K562 (cell line): ENCODE measurements around the gene RASGRP4. TPM values are rescaled to one million over a fixed set of nuclear protein-coding genes. Genes with fewer than 3 reads are reported as not detected.
A peak's percentile ranks its signal among the peaks of the same experiment; 100 is the strongest.

ENCODE experiments used
- ATAC-seq: fragments of 200-7000 bp; cut with Tn5 transposase; 3 replicates; pipeline ENCODE4 v1.9.1; 2020; ENCODE audit warnings: moderate library complexity
- BruUV-seq: library from RNA; stranded (reverse); fragments of 400-500 nt; replicated peaks from 2 replicates; lab custom pipeline; 2021; lab: Mats Ljungman, UMichigan
- CTCF ChIA-PET: fragments of 300-600 bp; formaldehyde crosslinking; extraction: SDS; loops from one replicate; lab custom pipeline; 2021; ENCODE audit warnings: low intra/inter-chr PET ratio; lab: Yijun Ruan, JAX
- POLR2A ChIA-PET: fragments of 300-600, 350-650 bp; sonication (Branson Sonifier 250); formaldehyde crosslinking; extraction: SDS; loops from one replicate; lab custom pipeline; 2021; ENCODE audit warnings: antibody characterized with exemption, inconsistent platforms; lab: Yijun Ruan, JAX
- DNase-seq, 4 experiments: peaks; one replicate each; pipeline versions ENCODE4 v3.0.0 to v3.0.0-alpha.2; 2011 to 2018; ENCODE audit warnings: low spot score in 3 of 4, mixed read lengths in 3 of 4; ENCODE audit errors: extremely low read depth in 1 of 4
- FAIRE-seq: peaks from 2 replicates; lab custom pipeline; 2011; peaks lifted over from hg19 to GRCh38; lab: Jason Lieb, UNC
- H2AFZ ChIP-seq: 2 replicates; pipeline ENCODE4 v1.6.0; 2011; ENCODE audit warnings: low read depth, low read length, control low read depth, inconsistent platforms
- H3K27ac ChIP-seq: fragments of 200-600 bp; 3 replicates; pipeline ENCODE4 v1.8.0; 2011; ENCODE audit warnings: low read depth, mild to moderate bottlenecking, control low read depth, inconsistent platforms, low read length, moderate library complexity, mixed read lengths; ENCODE audit errors: extremely low read depth
- H3K27me3 ChIP-seq, 2 experiments: fragments of 300-600 bp in 1 of 2; 2 replicates in 1 of 2; 3 replicates in 1 of 2; pipeline versions ENCODE4 v1.6.0 to v1.8.0; 2011; ENCODE audit warnings: inconsistent platforms in 2 of 2, low read length in 2 of 2, mild to moderate bottlenecking in 1 of 2, mixed read lengths in 1 of 2, moderate library complexity in 1 of 2; ENCODE audit not compliant: control insufficient read depth in 2 of 2, insufficient read depth in 2 of 2
- H3K36me3 ChIP-seq: fragments of 300-600 bp; 3 replicates; pipeline ENCODE4 v1.8.0; 2011; ENCODE audit warnings: mild to moderate bottlenecking, low read length, inconsistent platforms; ENCODE audit not compliant: control insufficient read depth, insufficient read depth
- H3K4me1 ChIP-seq, 2 experiments: fragments of 200-600 bp in 1 of 2; replicated peaks in 1 of 2; 2 replicates in 1 of 2; 3 replicates in 1 of 2; pipeline versions ENCODE4 v1.5.1 to v1.8.0; 2011; ENCODE audit warnings: inconsistent platforms in 2 of 2, low read length in 2 of 2, mild to moderate bottlenecking in 1 of 2, mixed read lengths in 1 of 2, moderate library complexity in 1 of 2; ENCODE audit not compliant: control insufficient read depth in 2 of 2, insufficient read depth in 2 of 2
- H3K4me2 ChIP-seq: 2 replicates; pipeline ENCODE4 v1.6.1; 2011; ENCODE audit warnings: low read length, control low read depth, inconsistent platforms, mixed read lengths; ENCODE audit not compliant: insufficient read depth
- H3K4me3 ChIP-seq: fragments of 200-600 bp; sonication (generic), shearing (Covaris generic); 2 replicates; pipeline ENCODE4 v1.5.1; 2016; ENCODE audit warnings: control low read depth, inconsistent platforms
- H3K79me2 ChIP-seq: fragments of 200-600 bp; 3 replicates; pipeline ENCODE4 v1.8.0; 2011; ENCODE audit warnings: low read length, inconsistent platforms; ENCODE audit not compliant: control insufficient read depth, insufficient read depth
- H3K9ac ChIP-seq, 2 experiments: 2 replicates each; pipeline versions ENCODE4 v1.6.0 to v1.6.1; 2011; ENCODE audit warnings: low read depth in 2 of 2, low read length in 2 of 2, control low read depth in 1 of 2, inconsistent platforms in 1 of 2, mild to moderate bottlenecking in 1 of 2, mixed read lengths in 1 of 2; ENCODE audit not compliant: insufficient read depth in 1 of 2
- H3K9me1 ChIP-seq: one replicate; pipeline ENCODE4 v1.6.0; 2011; ENCODE audit warnings: inconsistent platforms, mild to moderate bottlenecking, low read length, moderate library complexity; ENCODE audit not compliant: control insufficient read depth, insufficient read depth
- H3K9me3 ChIP-seq: replicated peaks from 2 replicates; pipeline ENCODE4 v1.5.1; 2011; ENCODE audit warnings: low read depth, low read length, inconsistent platforms; ENCODE audit not compliant: control insufficient read depth, insufficient read depth
- H4K20me1 ChIP-seq: replicated peaks from 2 replicates; pipeline ENCODE4 v1.6.1; 2011; ENCODE audit warnings: low read length, inconsistent platforms, mixed read lengths; ENCODE audit not compliant: control insufficient read depth, insufficient read depth
- CTBP1 ChIP-seq: fragments of 450-650 bp; IDR thresholded peaks from 2 replicates; pipeline ENCODE4 v1.6.1; 2016; ENCODE audit warnings: borderline replicate concordance
- ETS1 ChIP-seq: conservative IDR thresholded peaks from 2 replicates; pipeline ENCODE4 v1.6.1; 2011; ENCODE audit warnings: low read depth, mild to moderate bottlenecking, low read length; ENCODE audit not compliant: control insufficient read depth
- FUS ChIP-seq: fragments of 200-400 bp; formaldehyde crosslinking; optimal IDR thresholded peaks from 2 replicates; pipeline ENCODE3; 2017; ENCODE audit warnings: low read depth, low read length
- HDAC6 ChIP-seq: IDR thresholded peaks from 2 replicates; pipeline ENCODE4 v1.6.1; 2012; ENCODE audit warnings: low read depth, mild to moderate bottlenecking, control low read depth, inconsistent platforms, low read length, moderate library complexity
- HIVEP1 ChIP-seq: fragments of 250-450 bp; sonication (Bioruptor Pico); IDR thresholded peaks from 2 replicates; pipeline ENCODE4 v1.4.0; 2020; ENCODE audit warnings: mild to moderate bottlenecking
- HLTF ChIP-seq: fragments of 450-650 bp; IDR thresholded peaks from 2 replicates; pipeline ENCODE4 v1.6.1; 2016
- JUND ChIP-seq, 2 experiments: IDR thresholded peaks; 2 replicates in 1 of 2; 3 replicates in 1 of 2; pipeline ENCODE4 v1.6.1; 2011; ENCODE audit warnings: borderline replicate concordance in 2 of 2, low read depth in 2 of 2, low read length in 2 of 2, improper control_type of control experiment in 1 of 2, missing biosample characterization in 1 of 2, missing genetic modification characterization in 1 of 2, missing genetic modification reagents in 1 of 2
- MAFF ChIP-seq: IDR thresholded peaks from 2 replicates; pipeline ENCODE4 v1.6.1; 2012; ENCODE audit warnings: low read length, improper control_type of control experiment
- MAFG ChIP-seq: fragments of 450-650 bp; conservative IDR thresholded peaks from 2 replicates; pipeline ENCODE4 v1.6.1; 2016; ENCODE audit warnings: missing genetic modification characterization, missing compliant biosample characterization
- MAZ ChIP-seq, 2 experiments: fragments of 450-650 bp in 1 of 2; sonication (generic) in 1 of 2; formaldehyde crosslinking; IDR thresholded peaks in 1 of 2; conservative IDR thresholded peaks in 1 of 2; 2 replicates each; pipeline versions ENCODE4 v1.4.0 to v1.5.0; 2020; ENCODE audit warnings: mild to moderate bottlenecking in 1 of 2, missing genetic modification reagents in 1 of 2
- MTA3 ChIP-seq: fragments of 450-650 bp; formaldehyde crosslinking; IDR thresholded peaks from 2 replicates; pipeline ENCODE4 v1.6.1; 2017; ENCODE audit warnings: mild to moderate bottlenecking, borderline replicate concordance
- NFATC3 ChIP-seq: fragments of 450-650 bp; IDR thresholded peaks from 2 replicates; pipeline ENCODE4 v1.6.1; 2017; ENCODE audit warnings: mild to moderate bottlenecking
- NFE2 ChIP-seq: IDR thresholded peaks from 2 replicates; pipeline ENCODE4 v1.6.1; 2014; ENCODE audit warnings: antibody characterized with exemption, low read depth
- NFYB ChIP-seq: IDR thresholded peaks from 2 replicates; pipeline ENCODE4 v1.6.1; 2011; ENCODE audit warnings: mild to moderate bottlenecking, moderate library complexity; ENCODE audit not compliant: insufficient read length; ENCODE audit errors: extremely low read depth
- NR3C1 ChIP-seq: sonication (generic); formaldehyde crosslinking; IDR thresholded peaks from 2 replicates; pipeline ENCODE4 v1.8.1; 2022; ENCODE audit warnings: missing genetic modification reagents
- PTTG1 ChIP-seq: fragments of 450-650 bp; IDR thresholded peaks from 2 replicates; pipeline ENCODE4 v1.6.1; 2016; ENCODE audit warnings: low read depth, mild to moderate bottlenecking, missing genetic modification characterization, missing compliant biosample characterization
- RBFOX2 ChIP-seq: fragments of 200-400 bp; formaldehyde crosslinking; IDR thresholded peaks from 2 replicates; pipeline ENCODE4 v1.6.1; 2017; ENCODE audit warnings: low read depth, mild to moderate bottlenecking, low read length, moderate library complexity
- TCFL5 ChIP-seq: fragments of 250-450 bp; sonication (Bioruptor Pico); conservative IDR thresholded peaks from 2 replicates; pipeline ENCODE4 v1.6.1; 2021; ENCODE audit warnings: mild to moderate bottlenecking, moderate library complexity, matching md5 sums
- WGBS: fragments of 100-300 bp; shearing (Covaris generic); methylation state at CpG from one replicate; pipeline ENCODE4 v1.1.6; 2016; ENCODE audit warnings: low coverage, mixed read lengths; ENCODE audit not compliant: insufficient coverage; ENCODE audit errors: missing lambda C conversion rate; 5-methylcytosine and 5-hydroxymethylcytosine counted together
- in situ Hi-C: fragments of 300-500 bp; cut with MboI; formaldehyde crosslinking; loops from 4 replicates; pipeline ENCODE4 v1.15.0; 2018; ENCODE audit warnings: inconsistent platforms, mixed read lengths
- intact Hi-C: fragments of 100-400 bp; cut with micrococcal nuclease; formaldehyde crosslinking; loops from 2 replicates; pipeline ENCODE4 v1.14.2; 2022
- polyA plus RNA-seq, 8 experiments: library from polyadenylated mRNA; depleted of rRNA in 4 of 8; stranded (reverse) in 5 of 8; unstranded in 3 of 8; fragments of >200 nt; fragmentation: Nextera tagmentation in 2 of 8; fragmentation: Illumina TruSeq in 1 of 8; extraction: Ambion mirVana in 2 of 8; extraction: Trizol in 1 of 8; gene quantifications; 2 replicates each; pipeline versions ENCODE4 v1.2.1 to v1.2.3, GENCODE V29; 2011 to 2014; ENCODE audit warnings: inconsistent platforms in 1 of 8, missing spikeins in 1 of 8
- total RNA-seq, 7 experiments: library from RNA; depleted of rRNA in 6 of 7; stranded (reverse); fragments of >200 nt in 6 of 7; fragmentation: Illumina TruSeq in 2 of 7; extraction: Trizol in 2 of 7; gene quantifications; 2 replicates each; pipeline versions ENCODE4 v1.2.1 to v1.2.3, GENCODE V29; 2011 to 2021; ENCODE audit warnings: low replicate concordance in 1 of 7
- TF ChIP-seq, protein P1 (sequence below): fragments of 450-650 bp; conservative IDR thresholded peaks from 2 replicates; pipeline ENCODE4 v1.6.1; 2016; ENCODE audit warnings: missing genetic modification characterization, low read depth, mild to moderate bottlenecking, missing compliant biosample characterization, moderate library complexity
- TF ChIP-seq, protein P2 (sequence below): fragments of 250-450 bp; sonication (Bioruptor Pico); IDR thresholded peaks from 2 replicates; pipeline ENCODE4 v1.8.0; 2022; ENCODE audit warnings: inconsistent platforms

Gene RASGRP4
- total and polyA plus RNA-seq, 9 of the 15 experiments (the other 6 are each of a cell fraction or from before 2014, with no cell fraction given): 0.39 to 4.6 (median 3.8) TPM

- FAIRE-seq: no peak
- Histone ChIP-seq H2AFZ (peak overlapping the region; percentile 73), H3K79me2 (0 out of 3 replicates have a peak, but pooled peaks cover 6% of the 10 kb centered on the region), H3K9me1 (no peaks in the 10 kb centered on the region), H3K36me3 (no peaks in the 10 kb centered on the region), H3K27ac (peak overlapping the region; percentile 61), H4K20me1 (no peaks in the 10 kb centered on the region), H3K27me3 (no peaks in the 10 kb centered on the region), H3K4me2 (peak overlapping the region; percentile 71), H3K9me3 (no peaks in the 10 kb centered on the region), H3K4me3 (peak overlapping the region; percentile 31), H3K4me1 (peaks cover 21 to 24% of the 10 kb centered on the region in 2 experiments), H3K9ac (peak overlapping the region; percentile 49 to 87)
- CTCF ChIA-PET: no interaction called here
- DNase-seq: peak; percentile 69 to 81 (median 72)
- WGBS: 4% methylated on average over 9 of the region's 13 CpGs
- POLR2A ChIA-PET: interaction anchor here (0.5 to 1.3 kb wide), 4 partner anchors 19 to 1413 kb away, joined by 3 to 7 read pairs (median 6); partner anchors contain the start of gene GGN
- no TSS peak for BruUV-seq
- intact Hi-C loops (no loop called here), in situ Hi-C loops (no loop called here)
- ATAC-seq: peak; percentile 73
- no peak for TF ChIP-seq NFATC3
- no peak for TF ChIP-seq HIVEP1
- TF ChIP-seq ETS1: peak; percentile 42; the same call in 1 of the 2 replicates
- TF ChIP-seq PTTG1 (tag): no peak
- no peak for TF ChIP-seq TCFL5 (CRISPR knock-in tag)
- TF ChIP-seq NFE2: peak; percentile 57
- TF ChIP-seq MTA3: 0 out of 2 replicates have a peak, but pooled peaks have one; percentile 43
- no peak for TF ChIP-seq NR3C1 (CRISPR knock-in tag)
- peak; percentile 29; the same call in 1 of the 2 replicates for TF ChIP-seq CTBP1
- TF ChIP-seq RBFOX2: peak; percentile 57
- TF ChIP-seq JUND (IDR thresholded peaks at IDR 0.05; ENCODE audit: borderline replicate concordance, low read depth, low read length): no peak
- TF ChIP-seq JUND (tag; IDR thresholded peaks at IDR 0.05; ENCODE audit: borderline replicate concordance, low read depth, low read length): no peak
- TF ChIP-seq MAFF: peak; percentile 99
- TF ChIP-seq HLTF: no peak
- no peak for TF ChIP-seq NFYB
- TF ChIP-seq, protein P1, sequence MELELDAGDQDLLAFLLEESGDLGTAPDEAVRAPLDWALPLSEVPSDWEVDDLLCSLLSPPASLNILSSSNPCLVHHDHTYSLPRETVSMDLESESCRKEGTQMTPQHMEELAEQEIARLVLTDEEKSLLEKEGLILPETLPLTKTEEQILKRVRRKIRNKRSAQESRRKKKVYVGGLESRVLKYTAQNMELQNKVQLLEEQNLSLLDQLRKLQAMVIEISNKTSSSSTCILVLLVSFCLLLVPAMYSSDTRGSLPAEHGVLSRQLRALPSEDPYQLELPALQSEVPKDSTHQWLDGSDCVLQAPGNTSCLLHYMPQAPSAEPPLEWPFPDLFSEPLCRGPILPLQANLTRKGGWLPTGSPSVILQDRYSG (tag): no peak
- peak in 1 of 2 experiments; percentile 20; a peak in 1 of 4 replicates for TF ChIP-seq MAZ (CRISPR knock-in tag; conservative IDR thresholded peaks at IDR 0.05 in 1 of 2, IDR thresholded peaks at IDR 0.05 in 1 of 2)
- TF ChIP-seq HDAC6: no peak
- TF ChIP-seq, protein P2, sequence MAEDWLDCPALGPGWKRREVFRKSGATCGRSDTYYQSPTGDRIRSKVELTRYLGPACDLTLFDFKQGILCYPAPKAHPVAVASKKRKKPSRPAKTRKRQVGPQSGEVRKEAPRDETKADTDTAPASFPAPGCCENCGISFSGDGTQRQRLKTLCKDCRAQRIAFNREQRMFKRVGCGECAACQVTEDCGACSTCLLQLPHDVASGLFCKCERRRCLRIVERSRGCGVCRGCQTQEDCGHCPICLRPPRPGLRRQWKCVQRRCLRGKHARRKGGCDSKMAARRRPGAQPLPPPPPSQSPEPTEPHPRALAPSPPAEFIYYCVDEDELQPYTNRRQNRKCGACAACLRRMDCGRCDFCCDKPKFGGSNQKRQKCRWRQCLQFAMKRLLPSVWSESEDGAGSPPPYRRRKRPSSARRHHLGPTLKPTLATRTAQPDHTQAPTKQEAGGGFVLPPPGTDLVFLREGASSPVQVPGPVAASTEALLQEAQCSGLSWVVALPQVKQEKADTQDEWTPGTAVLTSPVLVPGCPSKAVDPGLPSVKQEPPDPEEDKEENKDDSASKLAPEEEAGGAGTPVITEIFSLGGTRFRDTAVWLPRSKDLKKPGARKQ: no peak
- no peak for TF ChIP-seq FUS
- peak; percentile 98 for TF ChIP-seq MAFG (tag)
Measured at GRCh38 chr19:38434549-38435051, 8.6 kb upstream of the RASGRP4 start.
